ENCODE measurements around the gene STRBP.

DNA sequence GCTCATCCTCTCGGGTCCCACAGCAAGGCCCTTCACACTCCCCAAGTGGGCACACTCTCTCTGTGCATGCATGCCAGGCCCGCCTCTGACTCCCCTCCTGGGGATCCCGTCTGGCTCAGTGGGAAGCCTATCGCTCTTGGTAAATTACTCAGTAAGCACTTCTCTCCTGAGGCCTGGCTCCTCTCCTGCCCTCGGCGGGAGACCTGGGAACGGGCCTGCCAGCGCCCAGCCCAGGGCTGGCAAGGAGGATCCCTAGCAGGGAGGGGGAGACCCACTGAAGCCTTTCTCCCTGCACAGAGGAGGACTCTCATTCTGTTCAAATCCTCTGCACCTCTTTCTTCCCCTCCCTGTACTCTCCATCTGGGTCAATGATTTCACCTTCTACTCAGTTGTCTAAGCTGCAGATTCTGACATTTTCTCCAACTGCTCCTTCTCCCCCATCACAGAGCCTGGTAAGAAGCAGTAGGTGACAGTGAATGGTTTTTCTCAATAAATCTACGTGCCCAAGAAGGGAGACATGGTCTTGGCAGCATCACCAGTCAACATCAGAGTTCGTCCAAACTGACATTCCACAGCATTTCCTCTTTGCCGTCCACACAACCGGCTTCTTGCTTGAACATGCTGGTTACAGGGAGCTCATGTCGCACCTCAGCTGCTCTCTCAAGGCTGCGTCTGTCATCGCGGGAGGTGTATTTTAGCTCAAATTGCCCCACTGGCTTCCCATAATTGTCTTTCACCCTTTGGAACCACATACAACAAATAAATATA, 153.1 kb downstream of the STRBP start:
- no peak for TF ChIP-seq POLR2AphosphoS5 (IDR thresholded peaks at IDR 0.05; ENCODE audit: low read depth, low read length)
- TF ChIP-seq TAF1 (IDR thresholded peaks at IDR 0.05; ENCODE audit: borderline replicate concordance, insufficient read depth, low read length): no peak
- TF ChIP-seq SIN3A (IDR thresholded peaks at IDR 0.05; ENCODE audit: borderline replicate concordance, insufficient read depth, low read length): no peak
- TF ChIP-seq, protein P1, sequence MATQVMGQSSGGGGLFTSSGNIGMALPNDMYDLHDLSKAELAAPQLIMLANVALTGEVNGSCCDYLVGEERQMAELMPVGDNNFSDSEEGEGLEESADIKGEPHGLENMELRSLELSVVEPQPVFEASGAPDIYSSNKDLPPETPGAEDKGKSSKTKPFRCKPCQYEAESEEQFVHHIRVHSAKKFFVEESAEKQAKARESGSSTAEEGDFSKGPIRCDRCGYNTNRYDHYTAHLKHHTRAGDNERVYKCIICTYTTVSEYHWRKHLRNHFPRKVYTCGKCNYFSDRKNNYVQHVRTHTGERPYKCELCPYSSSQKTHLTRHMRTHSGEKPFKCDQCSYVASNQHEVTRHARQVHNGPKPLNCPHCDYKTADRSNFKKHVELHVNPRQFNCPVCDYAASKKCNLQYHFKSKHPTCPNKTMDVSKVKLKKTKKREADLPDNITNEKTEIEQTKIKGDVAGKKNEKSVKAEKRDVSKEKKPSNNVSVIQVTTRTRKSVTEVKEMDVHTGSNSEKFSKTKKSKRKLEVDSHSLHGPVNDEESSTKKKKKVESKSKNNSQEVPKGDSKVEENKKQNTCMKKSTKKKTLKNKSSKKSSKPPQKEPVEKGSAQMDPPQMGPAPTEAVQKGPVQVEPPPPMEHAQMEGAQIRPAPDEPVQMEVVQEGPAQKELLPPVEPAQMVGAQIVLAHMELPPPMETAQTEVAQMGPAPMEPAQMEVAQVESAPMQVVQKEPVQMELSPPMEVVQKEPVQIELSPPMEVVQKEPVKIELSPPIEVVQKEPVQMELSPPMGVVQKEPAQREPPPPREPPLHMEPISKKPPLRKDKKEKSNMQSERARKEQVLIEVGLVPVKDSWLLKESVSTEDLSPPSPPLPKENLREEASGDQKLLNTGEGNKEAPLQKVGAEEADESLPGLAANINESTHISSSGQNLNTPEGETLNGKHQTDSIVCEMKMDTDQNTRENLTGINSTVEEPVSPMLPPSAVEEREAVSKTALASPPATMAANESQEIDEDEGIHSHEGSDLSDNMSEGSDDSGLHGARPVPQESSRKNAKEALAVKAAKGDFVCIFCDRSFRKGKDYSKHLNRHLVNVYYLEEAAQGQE (IDR thresholded peaks at IDR 0.05; ENCODE audit: insufficient read depth in 1 of 2, low read depth in 2 of 2, low read length in 2 of 2): no peak
- TF ChIP-seq FOXP2 (optimal IDR thresholded peaks at IDR 0.05; ENCODE audit: borderline replicate concordance, extremely low read depth, extremely low read length, insufficient read depth): no peak

All from PFSK-1 (cell line).